GM21360 (cell line): ENCODE data around the gene KCNQ1.
A peak's percentile ranks its signal among the peaks of the same experiment; 100 is the strongest.

Source experiments
- ATAC-seq: cut with Tn5 transposase; IDR thresholded peaks from one replicate; pipeline ENCODE4 v1.9.1; 2021; ENCODE audit warnings: mild to moderate bottlenecking, moderate library complexity; ENCODE audit not compliant: unreplicated experiment

KCNQ1 gene

GRCh38 chr11:2531277-2531986 is 86.6 kb downstream of the KCNQ1 start:
- no peak for ATAC-seq

- no peak for ATAC-seq
Observed at GRCh38 chr11:2531987-2532703, 87.3 kb downstream of the KCNQ1 start.

- peak; percentile 63 for ATAC-seq
Observed at GRCh38 chr11:2532704-2533586, 88.1 kb downstream of the KCNQ1 start.

- no peak for ATAC-seq
Observed at GRCh38 chr11:2533587-2534133, 88.9 kb downstream of the KCNQ1 start.

DNA sequence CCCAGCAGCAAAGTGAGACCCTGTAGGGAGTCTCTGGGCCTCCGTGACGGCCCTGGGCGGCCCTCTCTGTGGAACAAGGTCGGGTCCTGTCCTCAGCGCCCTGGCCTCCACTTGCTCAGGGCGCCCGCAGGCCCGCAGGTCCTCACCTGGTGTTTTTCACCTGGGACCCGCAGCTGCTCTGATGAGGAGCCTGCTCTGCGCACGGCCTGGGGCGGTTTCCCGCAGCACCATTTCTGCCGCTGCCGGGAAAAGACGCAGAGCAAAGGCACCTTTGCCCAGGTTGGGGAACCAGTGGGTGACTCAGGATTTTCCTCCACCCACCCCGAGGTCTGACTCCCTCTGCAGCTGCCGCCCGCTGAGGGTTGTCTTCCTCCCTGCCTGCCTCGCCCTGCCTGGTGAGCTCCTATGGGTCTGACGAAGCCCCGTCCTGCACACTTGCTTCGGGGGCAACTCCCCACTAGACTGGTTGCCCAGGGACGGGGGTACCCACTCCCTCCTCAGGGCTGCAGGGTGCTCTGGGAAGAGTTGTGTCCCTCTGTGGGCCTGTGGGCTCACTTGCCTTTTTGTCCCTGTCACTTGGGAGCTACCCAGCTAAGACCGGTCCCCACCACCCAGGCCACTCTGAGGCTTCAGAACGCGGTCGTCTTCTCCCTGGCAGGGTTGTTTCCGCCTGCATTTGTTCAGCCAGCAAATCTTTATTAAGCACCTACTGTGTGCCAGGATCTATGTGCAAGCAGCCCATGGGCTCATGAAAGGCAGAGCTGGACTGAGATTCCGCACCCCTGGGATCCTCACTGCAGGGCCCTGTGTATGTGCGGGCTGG is 89.5 kb downstream of the KCNQ1 start:
- ATAC-seq: no peak

DNA sequence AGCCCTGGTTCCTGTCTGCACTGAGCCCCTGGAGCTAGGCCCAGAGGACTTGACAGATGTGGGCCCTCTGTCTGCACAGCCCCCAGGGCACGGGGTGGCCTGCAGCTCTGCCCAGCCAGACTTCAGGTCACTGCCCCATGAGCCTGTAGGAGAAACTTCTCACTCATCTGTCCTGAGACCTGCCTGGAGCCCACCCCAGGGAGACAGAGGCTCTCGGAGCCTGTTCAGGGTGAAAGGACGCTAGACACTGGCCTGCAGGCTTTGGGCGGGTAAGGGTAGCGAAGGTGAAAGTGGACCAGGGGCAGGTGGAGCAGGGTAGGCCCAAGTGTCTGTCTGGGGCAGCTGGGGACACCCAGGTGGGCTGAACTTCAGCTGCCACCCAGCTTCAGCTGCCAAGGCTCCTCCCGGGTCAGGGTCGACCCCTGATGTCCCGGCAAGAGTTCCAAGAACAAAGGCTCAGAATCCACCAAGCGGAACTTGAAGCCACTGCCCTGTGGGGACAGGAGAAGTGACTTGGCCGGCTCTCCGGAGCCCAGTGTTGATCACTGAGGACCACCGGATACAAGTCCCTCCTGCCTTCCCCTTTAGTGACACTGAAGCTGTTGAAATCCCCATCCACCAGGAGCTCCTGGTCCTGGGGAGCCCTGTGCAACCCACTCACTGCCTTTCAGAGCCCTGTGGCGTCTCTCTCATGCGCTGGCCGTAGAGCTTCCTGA is 90.3 kb downstream of the KCNQ1 start:
- no peak for ATAC-seq

DNA sequence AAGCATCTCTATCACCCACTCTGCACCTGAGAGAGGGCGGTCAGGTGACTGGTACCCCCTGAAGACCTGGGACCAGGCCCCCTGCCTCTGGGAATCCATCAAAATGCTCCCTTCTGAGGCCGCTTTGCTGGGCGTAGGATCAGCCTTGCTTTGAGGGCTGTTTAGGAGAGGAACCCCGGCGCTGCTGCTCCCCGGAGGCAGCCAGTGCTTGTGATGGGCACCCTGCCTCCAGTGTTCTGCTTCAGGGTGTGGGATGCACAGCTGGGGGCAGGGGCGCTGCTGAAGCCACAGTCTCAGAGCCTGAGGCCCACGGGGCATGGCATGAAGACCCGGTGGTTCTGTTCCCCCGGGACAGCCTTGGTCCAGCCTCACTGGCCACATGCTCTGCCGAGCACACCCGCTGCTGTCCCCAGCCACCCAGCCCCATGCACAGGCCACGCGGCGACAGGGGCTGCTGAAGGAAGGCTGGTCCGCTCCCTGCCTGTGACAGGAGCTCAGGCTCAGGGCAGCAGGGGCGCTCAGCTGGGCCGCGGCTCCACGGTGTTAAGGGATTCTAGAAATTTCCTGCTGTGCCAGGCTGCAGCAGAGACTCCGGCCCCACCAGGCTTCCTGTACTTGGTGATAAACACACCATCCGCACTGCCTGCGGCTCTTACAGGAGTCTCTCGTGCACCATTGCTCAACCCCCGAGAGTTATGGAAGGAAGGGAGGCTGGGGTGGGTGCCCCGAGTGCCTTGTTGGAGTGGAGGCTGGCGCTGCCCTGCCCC is 91.0 kb downstream of the KCNQ1 start:
- no peak for ATAC-seq

DNA sequence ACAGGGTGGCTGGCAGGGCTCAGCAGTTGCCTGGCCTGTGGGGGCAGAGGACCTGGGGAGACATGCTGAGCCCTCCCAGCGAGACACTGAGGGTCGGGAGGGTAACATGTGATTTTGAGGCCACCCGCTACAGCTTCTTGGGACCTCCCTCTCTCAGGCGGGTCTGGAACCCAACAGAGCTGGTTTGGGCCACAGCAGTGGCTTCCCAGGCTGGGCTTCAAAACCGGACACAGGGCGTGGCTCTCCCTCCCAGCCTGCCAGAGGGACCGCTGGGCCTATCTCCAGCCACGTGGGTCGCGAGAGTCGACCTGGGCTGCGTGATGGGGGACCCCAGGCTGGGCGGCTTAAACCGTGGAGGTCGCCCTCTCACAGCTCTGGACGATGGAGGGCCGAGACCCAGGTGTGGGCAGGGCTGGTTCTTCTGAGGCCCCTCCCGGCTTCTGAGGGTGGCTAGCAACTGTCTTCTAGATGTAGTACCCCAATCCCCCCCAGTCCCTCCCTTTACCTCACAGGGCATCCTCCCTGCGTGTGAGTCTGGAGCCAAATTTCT is 91.7 kb downstream of the KCNQ1 start:
- no peak for ATAC-seq

- no peak for ATAC-seq
Observed at GRCh38 chr11:2537010-2537705, 92.3 kb downstream of the KCNQ1 start.

GRCh38 chr11:2537896-2538724 is 93.3 kb downstream of the KCNQ1 start:
- ATAC-seq: no peak

DNA sequence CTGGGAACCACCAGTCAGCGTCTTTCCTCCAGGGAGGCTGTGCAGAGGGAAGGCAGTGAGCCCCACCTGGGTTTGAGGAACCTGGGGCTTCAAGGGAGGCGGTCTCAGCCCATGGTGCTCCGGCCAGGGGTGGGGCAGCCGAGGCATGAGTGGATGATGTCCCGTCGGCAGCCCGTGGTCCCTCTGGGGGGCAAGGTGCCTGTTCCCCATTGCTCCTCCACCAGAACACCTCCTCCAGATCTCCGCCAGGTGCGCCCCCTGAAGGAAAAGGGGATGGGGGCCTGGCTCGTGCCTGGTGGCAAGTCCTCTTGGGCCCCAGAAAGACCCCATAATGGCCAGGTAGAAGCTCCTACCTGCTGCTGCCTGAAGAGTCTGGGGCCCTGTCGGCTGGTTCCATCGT is 94.1 kb downstream of the KCNQ1 start:
- no peak for ATAC-seq

DNA sequence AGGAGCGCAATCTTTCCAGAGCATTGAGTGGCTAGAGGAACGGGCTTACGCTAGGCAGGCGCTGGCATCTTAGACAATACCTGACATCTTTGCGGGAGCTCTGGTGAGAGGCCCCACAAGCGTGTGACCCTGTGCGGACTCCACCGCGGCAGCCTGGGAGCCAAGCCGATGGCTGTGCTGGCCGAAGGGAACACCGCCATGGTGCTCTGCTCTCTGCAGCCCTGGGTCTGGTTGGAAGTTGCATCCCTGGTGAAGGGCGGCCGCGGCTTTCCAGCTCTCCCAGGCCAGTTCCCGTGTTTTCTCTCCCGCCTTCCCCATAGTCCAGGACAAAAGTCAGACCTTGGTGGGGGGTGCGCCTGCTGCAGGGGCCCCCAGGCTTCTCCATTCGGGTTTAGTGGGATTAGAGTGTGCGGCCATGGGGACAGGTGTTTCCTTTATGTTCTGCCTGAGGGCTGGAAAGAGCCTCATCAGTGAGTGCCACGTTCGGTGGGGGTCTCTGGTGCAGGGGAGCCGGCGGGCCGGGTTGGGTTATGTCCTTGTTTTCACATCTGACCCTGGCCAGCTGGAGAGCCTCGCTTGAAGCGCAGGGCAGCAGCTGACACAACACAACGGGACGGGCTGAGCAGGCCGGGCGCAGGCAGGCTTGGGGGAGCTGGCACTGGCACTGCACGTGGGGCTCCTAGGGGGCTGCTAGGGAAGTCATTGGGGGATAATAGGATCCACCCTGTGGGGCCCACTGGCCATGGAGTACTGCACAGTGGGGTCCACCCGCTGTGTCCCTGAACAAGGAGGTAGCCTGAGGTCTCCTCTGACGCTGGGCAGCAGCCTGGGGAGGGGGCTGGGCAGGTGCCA is 94.8 kb downstream of the KCNQ1 start:
- ATAC-seq: no peak

DNA sequence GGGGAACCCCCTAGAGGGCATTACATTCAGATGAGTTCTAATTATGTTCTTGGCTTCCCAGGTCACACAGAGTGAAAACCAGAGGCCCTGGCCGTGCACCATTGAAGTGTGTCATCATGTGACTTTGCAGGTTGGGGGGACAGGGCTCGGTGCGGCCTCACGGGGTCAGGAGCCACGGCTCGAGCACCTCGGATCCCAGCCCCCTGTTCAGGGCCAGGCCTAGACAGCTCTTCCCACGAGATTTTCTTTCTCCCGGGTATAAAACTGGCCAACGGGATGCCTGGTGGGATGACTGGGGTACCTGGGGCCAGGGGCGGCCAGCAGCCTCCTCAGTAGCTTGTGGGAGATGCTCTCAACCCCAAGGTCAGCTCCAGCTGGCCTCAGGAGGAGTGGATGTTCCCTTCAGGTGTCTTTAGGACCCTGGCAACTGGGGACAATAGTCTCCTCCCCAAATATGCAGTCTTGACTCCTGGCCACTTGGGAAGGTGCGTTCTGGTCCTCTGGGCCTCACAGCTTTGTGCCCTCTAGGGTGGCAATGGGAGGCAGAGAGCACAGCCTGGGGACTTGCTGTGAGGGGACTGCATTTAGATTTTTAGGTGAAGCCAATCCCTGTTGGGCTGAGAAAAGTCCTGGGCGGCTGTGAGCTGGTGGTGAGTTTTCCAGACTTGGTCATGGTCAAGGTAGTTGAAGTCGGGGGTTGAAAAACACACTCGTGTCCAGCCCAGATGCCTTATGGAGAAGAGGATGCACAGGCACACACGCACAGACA is 95.6 kb downstream of the KCNQ1 start:
- no peak for ATAC-seq

DNA sequence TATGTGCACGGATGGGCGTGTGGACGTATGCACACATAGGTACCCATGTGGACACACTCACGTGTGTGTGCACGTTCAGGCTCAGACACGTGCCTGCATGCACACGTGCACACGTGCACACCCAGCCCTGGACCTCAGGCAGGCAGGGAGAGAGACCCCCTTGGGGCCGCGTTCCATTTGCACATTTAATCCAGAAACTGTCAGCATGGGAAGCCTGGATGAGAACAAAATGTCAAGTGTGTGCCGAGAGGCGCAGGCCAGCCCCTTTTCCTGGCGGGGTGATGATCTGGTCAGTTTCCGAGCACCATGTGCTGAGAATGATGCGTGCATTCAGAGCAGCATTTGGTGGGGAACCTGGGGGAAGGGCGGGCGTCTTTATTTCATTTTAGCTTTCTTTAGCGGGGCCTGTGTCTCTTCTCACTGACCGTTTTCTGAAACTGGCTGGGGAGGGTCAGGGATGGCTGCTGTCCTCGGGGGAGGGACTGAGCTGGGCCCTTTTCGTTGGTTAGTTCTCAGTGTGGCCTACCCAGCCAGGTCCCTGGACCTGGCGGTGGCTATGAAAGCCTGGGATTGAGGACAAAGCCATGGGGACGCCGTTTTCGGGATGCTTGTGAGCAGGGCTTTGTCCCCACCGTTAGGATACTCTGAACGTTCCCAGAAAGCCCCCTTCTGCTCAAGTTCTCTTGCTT is 96.3 kb downstream of the KCNQ1 start:
- no peak for ATAC-seq

DNA sequence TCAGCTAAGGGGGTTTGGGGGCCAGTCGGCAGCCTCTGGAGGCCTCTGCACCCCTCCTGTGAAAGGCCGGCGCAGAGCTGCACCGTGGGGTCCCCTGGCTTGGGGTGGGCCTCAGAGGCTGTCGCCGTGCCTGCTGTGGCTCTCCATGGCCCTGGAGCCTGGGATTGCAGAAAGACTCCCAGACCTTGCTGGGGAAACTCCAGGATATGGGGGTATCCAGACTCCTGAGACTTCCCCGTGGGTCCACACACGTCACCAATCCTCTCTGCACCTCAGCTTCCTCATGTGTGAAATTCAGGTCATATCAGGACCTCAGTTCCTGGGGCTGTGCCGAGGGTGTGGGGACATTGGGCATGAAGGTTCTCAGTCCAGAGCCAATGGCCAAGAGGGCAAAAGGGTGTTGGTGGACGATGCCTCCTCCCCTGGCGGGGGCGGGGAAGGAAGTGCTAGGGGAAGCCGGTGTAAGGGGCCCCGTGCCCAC is 97.1 kb downstream of the KCNQ1 start:
- no peak for ATAC-seq
